Umbilical cord (tissue), 2 donors: ENCODE measurements around the gene RILPL1. TPM values are rescaled to one million over a fixed set of nuclear protein-coding genes. Genes with fewer than 3 reads are reported as not detected.
"Not testable (repeated sequence)": the region's sequence is repeated elsewhere in the genome, so short reads cannot be mapped to it uniquely, and the experiment has no call there.

Source experiments
- DNase-seq: peaks from one replicate; pipeline ENCODE4 v3.0.0-alpha.2; 2015; ENCODE audit warnings: low spot score
- total RNA-seq: library from RNA; depleted of rRNA; stranded (reverse); fragments of >200 nt; gene quantifications from one replicate; pipeline ENCODE4 v1.2.3, GENCODE V29; 2014; ENCODE audit warnings: low replicate concordance; ENCODE audit not compliant: insufficient read depth

Gene RILPL1
- total RNA-seq, 1 donor from 2014 or later, result 8.2 TPM

DNA sequence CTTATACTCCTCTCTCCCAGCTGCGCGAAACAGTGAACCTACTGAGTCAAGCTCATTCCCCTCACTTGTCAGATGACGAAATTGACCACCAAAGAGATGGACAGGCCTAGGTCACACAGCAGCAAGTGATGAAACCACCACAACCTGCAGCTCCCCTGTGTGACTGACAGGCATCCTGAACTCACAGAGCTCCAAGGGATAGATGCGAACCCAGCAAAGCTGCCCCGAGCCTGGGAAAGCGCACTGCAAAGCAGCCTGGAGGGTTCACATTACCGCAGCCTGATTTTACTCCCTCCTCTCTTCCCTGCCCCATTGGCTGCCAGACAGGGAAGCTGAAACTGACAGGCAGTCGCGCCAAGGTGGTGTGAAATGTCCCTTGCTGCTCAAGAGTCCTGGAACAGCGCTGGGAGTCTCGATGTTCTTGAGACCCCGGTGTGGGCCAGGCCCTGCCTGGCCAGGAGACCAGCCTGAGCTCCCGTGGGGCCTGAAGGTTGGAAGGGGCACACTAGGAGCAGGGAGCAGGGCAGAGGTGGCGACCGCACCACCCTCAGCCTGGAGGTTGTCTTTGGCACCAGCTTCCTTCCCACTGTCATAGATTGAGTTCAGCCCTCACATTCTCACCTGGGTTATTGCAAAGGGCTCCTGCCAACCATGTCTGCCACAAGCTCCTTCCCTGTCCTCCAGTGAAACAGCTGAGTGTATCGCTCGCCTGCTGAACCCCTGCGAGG, 39.2 kb downstream of the RILPL1 start:
- no peak for DNase-seq

GRCh38 chr12:123492339-123493039, 41.0 kb downstream of the RILPL1 start:
- DNase-seq, result not testable (repeated sequence)

GRCh38 chr12:123491481-123491880, 42.0 kb downstream of the RILPL1 start:
- no peak for DNase-seq

DNA sequence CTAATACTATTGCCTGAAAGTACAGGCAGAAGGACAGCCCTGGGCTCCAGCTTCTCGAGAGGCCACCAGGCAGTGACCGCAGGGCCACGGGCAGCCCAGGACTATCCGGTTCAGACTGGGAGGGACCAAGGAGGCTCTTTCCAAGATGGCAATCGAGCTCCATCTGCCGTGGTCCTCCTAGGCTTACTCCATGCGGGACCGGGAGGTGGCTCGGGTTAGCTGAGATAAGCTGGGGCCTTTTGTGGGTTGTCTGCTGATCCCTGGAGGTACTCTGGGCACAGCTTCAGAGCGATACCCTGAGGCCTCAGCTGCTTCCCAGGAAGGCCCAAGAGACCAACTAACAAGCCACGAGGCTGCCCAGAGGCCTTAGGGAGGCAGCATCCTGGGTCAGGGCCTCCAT, 42.5 kb downstream of the RILPL1 start:
- no peak for DNase-seq

DNA sequence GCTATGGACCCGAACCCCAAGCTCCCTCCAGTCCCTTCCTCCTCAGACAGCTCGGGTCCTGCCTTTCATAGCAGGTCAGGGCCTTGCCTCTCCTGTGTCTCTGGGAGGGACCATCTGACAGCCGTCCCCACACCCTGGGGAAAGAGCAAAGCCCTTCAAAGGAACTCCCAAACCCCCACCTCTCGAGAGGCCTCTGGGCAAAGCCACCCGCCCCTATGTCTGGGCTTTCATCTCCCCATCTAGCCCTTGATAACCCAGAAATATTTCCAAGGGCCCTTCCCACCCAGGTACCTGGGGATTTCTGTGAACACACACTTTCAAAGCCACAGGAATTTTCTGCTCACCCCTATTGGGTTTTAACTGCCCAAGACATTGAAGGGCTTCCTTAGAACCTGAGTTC, 43.4 kb downstream of the RILPL1 start:
- DNase-seq, result no peak

GRCh38 chr12:123489580-123489979, 43.9 kb downstream of the RILPL1 start:
- DNase-seq, result no peak

- no peak for DNase-seq
Measured at GRCh38 chr12:123488539-123489230, 44.8 kb downstream of the RILPL1 start.

DNA sequence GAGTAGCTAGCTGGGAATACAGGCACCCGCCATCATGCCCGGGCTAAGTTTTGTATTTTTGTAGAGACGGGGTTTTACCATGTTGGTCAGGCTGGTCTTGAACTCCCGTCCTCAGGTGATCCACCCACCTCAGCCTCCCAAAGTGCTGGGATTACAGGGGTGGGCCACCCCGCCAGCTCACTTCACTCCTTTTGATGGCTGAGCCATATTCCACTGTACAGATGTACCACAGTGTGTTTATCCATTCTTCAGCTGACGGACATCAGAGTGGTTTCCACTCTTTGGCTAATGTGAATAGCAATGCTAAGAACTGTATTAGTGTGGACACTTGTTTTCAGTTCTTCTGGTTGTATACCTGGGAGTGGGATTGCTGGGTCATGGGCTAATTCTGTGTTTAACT, 46.1 kb downstream of the RILPL1 start:
- DNase-seq, result no peak

GRCh38 chr12:123485756-123486155, 47.8 kb downstream of the RILPL1 start:
- no peak for DNase-seq

- no peak for DNase-seq
Measured at GRCh38 chr12:123483602-123484248, 49.8 kb downstream of the RILPL1 start.

DNA sequence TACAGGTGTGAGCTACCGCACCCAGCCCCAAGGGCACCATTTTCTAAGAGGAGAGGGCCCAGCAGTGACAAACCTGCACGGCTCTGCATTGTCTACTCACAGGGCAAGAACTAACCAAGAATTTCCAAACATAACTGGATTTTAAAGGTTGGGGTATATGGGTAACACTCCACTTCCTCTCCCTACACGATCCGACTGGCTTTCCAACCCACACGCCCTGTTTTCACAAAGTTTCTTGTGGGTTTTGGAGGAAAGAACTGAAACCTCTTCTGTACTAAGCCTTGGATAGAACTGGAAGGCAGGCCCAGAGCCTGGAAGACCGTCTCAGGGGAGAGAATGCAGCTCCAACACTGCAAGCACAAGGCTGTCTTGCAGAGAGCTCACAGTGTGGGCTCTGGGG, 50.6 kb downstream of the RILPL1 start:
- no peak for DNase-seq

DNA sequence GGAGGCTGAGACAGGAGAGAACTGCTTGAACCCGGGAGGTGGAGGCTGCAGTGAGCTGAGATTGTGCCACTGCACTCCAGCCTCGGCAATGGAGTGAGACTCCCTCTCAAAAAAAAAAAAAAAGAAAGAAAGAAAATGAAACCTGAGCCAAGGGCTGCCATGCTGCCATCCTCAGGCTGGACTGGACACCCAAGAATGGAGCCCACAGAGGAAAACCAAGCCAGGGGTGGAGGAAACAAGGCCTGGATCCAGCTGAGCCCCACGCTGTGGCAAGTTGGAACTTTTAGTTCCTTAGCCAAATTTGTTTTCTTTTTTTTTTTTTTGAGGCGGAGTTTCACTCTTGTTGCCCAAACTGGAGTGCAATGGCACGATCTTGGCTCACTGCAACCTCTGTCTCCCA, 52.3 kb downstream of the RILPL1 start:
- DNase-seq, result not testable (repeated sequence)

GRCh38 chr12:123479442-123480180, 53.9 kb downstream of the RILPL1 start:
- DNase-seq, result no peak

- peak; percentile 45 for DNase-seq
Measured at GRCh38 chr12:123478762-123479161, 54.8 kb downstream of the RILPL1 start.

DNA sequence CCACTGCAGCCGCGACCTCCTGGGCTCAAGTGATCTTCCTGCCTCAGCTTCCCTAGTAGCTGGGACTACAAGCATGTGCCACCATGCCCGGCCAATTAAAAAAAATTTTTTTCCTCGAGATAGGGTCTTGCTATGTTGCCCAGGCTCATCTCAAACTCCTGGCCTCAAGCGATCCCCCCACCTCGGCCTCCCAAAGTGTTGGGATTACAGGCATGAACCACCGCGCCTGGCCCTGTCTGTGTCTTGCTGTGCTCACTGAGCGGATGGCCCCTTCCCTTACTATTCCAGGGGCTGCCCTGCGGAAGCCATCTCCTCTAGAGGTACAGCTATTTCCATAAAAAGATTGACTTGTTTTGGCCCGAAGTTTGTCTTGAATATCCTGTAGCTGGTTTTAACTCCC, 55.5 kb downstream of the RILPL1 start:
- no peak for DNase-seq

DNA sequence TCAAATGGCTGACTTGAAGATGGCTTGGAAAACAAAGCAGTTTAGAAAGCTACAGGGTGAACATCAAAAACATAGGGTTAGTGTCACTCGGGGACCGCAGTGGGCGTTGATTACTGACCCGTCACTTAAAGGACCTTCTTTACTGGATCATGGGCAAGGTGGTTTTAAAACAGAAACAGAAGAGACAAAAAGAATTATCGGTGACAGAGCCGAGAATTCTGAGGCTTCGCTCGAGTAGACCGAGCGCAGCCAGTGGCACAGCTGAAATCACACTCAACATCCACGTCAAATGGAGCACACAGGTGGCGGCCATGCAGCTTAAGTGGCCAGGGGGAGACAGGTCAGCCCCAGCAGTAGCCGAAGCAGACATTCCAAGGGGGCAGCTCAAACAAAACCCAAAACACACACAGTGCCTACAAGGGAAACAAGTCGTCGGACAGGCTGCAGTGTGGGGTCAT, 58.2 kb downstream of the RILPL1 start:
- DNase-seq, result no peak

- DNase-seq, result no peak
Measured at GRCh38 chr12:123474485-123475245, 58.9 kb downstream of the RILPL1 start.

- DNase-seq, result no peak
Measured at GRCh38 chr12:123472438-123472849, 61.1 kb downstream of the RILPL1 start.

DNA sequence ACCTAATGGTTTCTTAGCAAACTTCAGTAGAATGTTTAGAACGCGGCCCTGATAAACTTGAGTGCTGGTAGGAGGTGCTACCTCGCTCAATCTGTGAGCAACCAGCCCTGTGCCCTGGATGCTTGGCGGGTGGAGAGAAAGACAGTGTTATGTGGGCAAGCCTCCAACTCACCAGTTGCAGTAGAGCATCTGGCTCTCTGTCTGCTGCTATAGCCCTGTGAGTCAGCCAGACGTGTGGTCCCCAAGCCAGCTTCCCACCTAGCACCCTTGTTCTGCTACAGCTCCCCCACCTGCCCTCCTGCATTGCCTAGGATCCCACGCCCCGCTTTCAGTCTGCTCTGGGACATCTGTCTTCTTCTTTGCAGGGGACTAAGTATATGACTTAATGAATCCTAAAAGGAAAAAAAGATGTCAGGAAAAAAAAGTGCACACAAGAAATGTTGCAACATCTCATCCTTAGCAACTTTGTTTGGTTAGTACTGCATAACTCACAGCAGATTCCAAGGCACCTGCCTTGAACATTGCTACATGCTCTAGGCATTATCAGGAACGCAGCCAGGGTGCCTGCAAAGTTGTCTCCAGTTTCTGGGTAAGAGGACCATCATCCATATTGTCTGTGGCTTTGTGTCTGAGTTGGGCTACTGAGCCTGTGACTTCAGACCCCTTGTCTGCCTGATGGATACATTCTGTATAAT, 62.0 kb downstream of the RILPL1 start:
- DNase-seq, result peak; percentile 24

DNA sequence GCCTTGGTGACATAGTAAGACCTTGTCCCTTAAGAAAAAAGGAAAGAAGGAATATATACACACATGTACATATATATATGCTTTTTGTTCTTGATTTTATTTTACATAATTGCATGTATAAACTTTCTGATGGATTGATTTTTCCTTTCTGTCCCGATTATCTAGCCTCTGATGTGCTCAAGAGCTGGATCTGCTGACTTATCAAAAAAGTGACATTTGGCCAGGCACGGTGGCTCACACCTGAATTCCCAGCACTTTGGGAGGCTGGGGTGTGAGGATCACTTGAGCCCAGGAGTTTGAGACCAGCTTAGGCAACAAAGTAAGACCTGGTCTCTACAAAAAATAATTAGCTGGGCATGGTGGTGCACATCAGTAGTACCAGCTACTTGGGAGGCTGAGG, 63.5 kb downstream of the RILPL1 start:
- DNase-seq, result no peak
